ENCODE data around the gene STUM.
A peak's percentile ranks its signal among the peaks of the same experiment; 100 is the strongest.

Gene STUM

DNA sequence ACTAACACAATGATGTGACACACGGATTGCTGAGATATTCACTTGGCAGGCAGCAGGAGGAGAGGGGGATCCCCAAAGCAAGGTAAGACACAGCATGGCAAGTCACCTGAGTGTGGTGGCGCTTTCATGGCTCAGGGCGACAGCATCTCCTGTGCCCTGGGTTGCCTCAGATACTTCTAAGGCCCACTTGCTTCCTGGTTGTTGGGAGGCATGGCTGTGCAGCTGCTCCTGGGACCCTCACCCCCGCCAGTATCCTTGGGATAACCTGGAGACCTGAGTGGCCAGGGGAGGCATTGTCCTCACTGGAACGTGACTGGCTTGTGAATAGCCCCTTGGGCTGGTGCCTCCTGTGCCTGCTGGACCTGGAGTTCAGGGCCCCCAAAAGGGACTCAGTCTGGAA, 69.8 kb downstream of the STUM start:
- DNase-seq (ENCODE audit: insufficient read length, low spot score) (no peak), FAIRE-seq (no peak)

DNA sequence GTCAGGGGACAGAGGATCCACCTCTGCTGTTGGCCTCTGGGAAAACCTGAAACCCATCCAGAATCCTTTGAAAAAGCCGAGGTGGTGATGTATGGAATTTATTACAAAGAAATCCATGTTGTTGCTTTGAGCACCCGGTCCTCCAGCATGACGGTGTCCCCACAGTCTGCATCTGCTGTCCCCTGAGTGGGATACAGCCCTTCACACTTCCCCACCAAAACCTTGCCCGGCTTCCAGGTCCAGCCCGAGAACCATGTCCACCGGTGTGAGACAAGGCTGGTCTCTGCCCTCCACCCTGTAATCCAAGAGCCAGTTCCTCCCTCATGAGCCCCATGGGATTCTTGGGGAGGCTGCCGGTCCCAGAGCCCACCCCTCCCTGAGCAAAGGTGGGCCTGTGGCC, 70.5 kb downstream of the STUM start:
- FAIRE-seq (no peak), DNase-seq (ENCODE audit: insufficient read length, low spot score) (no peak)

DNA sequence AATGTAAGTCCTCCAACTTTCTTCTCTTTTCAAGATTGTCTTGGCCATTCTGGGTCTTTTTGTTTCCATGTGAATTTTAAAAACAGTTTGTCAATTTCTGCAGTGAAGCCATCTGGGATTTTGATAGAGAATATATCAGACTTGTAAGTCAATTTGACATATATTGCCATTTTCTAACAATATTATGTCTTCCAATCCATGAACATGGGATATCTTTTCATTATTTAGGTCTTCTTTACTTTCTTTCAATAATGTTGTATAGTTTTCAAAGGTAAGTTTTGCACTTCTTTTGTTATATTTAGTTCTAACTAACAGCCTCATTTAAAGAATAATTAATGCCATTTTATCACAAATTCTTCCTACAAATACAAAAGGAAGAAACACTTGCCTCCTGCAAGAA, 73.4 kb downstream of the STUM start:
- FAIRE-seq (no peak), DNase-seq (ENCODE audit: insufficient read length, low spot score) (no peak)

DNA sequence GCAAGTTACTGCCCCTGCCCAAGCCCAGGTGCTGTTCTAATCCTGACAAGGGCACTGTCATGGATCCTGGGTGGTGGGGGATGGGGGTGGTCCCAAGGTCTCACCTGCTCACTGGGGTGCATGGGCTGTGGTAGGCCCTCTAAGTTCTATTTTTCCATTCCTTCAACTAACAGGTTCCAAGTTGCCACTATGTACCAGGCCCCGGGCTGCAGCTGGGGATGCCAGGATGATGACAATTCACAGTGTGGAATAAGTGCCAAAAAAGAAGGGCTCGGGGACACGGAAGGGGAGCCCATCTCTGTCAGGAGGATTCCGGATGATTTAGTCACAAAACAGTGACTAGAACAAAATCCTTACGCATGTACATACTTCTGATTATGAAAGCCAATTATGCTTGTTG, 76.0 kb downstream of the STUM start:
- DNase-seq (ENCODE audit: insufficient read length, low spot score) (no peak), FAIRE-seq (no peak)

DNA sequence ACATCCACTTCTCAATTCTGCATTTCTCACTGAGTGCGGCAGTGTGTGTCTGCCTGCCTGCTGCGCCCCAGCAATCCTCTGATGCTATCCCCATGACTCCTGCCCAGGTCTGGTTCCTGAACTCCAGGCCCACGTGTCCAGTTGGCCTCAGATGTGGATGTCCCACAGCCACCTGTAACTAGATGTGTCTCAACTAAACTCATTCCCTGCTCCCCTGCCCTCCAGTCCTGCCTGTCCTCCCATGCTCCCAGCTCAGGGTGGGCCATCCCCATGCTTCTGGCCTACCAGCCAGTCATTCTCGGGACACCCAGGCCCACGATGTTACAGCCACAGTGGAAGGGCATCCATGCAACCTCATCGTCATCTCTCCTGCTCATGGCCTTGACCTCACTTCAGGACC, 76.8 kb downstream of the STUM start:
- FAIRE-seq, result no peak

DNA sequence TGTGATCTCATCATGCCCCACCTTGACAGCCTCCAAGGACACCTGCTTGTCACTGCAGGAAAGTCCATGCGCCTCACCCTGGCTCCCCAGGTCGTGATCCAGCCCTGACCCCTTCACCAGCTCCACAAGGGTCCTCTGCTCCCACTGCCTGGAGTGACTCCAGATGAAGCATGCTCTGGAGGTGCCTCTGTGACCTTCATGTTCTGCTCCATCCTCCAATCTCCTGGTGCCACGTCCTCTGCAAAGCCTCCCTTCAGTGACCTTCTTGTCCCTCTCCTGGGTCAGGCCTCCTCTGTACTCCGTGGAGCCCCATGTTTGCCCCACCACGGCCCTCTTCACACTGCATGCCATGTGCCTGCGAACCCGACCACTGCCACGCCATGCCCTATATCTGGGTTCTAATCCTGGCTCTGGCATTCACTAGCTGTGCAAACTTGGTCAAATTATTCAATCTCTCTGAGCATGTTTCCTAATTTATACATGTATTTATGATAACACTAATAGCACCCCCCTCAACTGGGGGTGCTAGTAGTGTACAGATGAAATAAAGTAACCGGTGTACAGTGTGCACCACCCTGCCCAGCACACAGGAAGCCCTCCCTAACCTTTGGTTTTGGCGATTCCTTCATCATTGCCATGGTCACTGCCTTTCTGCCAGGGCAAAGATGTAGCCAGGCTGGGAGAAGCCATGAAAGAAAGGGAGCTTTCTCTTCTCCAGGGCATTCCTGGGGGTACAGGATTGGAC, 77.4 kb downstream of the STUM start:
- no peak for FAIRE-seq
- DNase-seq (ENCODE audit: insufficient read length, low spot score), result no peak

More for the DNA sequence above, 76.8 kb downstream of the STUM start:
- no peak for DNase-seq (ENCODE audit: insufficient read length, low spot score)

DNA sequence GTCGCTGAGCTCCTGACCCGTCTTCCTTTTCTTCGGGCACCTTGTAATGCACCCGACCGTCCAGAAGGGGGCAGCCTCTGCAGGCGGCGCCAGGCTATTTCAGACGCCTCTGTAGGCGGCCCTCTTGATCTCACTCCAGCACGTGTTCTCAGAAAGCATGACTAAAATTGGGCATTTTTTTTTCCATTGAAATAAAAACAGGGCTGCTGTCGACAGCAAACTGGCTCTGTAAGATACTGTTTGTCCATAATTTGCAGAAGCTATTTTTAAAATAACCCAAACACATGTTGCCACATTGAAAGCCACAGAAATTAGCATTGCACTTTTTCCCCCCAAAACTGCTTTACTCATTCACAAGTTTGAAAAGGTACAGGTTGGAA, 78.0 kb downstream of the STUM start:
- DNase-seq (ENCODE audit: insufficient read length, low spot score), result peak; percentile 57

DNA sequence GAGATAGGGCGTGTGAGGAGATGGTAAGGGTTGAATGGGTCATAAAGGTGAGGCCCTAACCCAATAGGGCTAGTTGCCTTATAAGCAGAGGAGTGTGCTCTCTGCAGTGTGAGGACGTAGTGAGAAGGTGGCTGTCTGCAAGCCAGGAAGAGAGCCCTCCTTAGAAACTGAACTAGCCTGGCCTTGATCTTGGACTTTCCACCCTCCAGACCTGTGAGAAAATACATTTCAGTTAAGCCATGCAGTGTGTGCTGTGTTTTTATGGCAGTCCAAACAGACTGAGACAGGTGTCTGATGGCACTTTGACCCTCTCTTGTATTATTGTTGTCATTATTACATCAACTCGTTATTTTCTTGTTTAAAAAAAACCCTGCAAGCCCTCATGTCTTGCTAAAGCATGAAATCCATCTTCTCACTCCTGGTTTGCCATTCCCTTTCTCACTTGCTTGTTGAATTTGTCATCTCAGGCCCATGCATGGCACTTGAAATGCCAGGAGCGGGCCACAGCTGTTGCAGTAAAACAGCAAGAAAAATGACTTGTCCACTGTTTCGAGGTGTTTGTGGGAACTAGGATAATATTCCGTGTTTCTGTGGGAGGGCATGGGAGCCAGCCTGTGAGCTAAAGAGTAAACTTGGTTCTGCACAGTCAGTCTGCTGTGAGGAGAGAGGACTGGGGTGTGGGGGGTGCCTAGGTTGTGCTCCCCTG, 78.6 kb downstream of the STUM start:
- DNase-seq (ENCODE audit: insufficient read length, low spot score), result no peak
- no peak for FAIRE-seq

More for the DNA sequence above, 78.0 kb downstream of the STUM start:
- peak; percentile 78 for FAIRE-seq

DNA sequence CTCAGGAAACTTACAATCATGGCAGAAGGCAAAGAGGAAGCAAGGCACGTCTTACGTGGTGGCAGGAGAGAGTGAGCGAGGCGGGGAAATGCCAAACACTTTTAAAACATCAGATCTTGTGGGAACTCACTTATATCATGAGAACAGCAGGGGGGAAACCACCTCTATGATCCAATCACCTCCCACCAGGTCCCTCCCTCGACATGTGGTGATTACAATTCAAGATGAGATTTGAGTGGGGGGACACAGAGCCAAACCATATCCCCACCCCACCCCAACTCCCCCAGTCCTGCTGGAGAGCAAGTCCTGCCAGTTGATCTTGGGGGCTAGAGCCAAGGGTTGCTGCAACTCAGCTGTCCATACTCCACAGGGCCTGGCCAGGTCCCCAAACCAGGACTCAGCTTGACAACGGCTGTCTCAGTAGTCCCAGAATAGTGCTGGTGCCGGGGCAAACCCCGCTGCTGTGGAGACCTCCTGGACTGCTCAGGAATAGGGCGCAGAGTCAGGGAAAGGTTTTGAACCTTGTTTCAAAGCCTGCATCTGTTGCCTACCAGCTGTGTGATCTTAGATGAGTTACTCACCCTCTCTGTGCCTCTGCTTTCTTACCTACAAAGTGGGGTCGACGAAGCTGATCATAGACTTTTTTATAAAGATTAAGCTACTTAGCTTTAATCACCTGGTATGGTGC, 79.5 kb downstream of the STUM start:
- DNase-seq (ENCODE audit: insufficient read length, low spot score), result no peak
- no peak for FAIRE-seq

DNA sequence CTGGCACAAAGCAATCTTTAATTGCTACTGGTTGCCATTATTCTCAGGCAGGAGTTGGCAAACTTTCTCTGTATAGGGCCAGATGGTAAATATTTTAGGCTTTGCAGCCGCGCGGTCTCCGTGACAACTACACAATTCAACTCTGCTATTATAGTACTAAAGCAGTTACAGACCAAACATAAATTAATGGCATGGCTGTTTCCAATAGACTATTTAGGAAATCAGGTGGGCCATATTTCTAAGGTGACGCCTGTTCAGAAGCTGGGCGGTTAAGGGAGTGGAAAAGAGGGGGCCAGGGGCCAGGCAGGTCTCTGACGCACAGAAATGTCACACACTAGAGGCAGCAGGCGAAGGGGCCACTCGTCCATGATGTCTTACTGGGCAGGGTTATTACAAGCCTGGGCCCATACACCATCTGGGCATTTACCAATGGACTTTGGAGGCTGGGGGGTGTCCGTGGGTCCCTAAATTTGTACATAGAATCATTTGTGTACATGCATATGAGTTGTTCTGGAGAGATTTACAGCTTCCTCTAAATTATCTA, 80.1 kb downstream of the STUM start:
- DNase-seq (ENCODE audit: insufficient read length, low spot score) (no peak), FAIRE-seq (no peak)

DNA sequence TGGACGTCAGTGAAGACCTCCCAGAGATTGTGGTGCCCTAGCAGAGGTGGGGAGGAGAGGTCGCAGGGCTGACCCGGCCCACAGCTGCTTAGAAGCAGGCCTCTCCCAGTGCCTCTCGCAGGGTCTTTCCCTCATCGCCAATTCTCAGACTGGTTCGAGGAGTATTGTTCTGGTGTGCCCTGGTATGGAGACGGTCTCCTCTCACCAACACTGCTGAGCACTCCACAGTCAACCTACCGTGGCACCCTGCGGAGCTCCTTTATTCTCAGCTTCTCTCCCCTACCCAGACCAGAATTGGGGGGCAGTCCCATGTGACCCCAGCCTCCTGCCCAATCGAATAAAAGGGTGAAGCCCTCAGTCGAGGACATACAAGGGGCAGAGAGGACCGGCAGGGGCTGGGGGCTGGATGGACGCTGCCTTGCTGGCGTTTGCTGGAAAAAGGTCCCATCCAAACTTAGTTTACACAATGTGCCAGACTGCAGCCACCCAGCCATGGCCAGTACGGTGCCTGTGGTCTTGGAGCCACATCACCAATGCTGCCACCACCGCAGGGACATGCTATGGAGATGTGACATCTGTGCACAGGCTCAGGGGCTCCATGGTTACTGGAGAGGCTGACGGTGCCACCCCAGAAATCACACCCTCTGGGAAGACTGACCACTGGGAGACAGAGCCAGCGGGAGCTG, 80.8 kb downstream of the STUM start:
- DNase-seq (ENCODE audit: insufficient read length, low spot score) (no peak), FAIRE-seq (no peak)

DNA sequence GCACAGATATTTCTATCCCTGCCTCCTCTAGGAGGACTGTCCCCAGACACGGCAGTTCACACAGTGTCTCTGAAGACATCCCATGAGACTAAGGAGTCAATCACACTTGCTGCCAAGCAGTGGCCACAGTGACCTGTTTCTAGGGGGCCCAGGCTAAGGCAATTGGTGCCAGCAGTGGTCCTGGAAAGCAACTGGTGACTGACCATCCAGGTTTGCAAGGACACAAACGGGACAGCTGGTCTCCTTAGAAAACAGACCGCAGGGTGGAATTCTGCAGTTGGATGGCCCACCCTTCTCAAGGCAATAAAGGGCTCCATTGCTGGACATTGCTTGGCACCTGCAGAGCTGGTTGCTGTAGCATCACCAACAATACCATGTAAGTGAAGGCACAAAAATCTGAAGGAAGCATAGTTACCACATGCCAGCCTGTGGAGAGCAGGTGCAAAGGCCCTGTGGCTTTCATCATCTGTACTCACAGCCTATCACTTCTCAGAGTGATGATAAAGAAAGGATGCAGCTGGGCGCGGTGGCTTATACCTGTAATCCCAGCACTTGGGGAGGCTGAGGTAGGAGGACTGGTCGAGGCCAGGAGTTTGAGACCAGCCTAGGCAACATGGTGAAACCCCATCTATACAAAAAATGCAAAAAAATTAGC, 81.5 kb downstream of the STUM start:
- FAIRE-seq, result no peak

DNA sequence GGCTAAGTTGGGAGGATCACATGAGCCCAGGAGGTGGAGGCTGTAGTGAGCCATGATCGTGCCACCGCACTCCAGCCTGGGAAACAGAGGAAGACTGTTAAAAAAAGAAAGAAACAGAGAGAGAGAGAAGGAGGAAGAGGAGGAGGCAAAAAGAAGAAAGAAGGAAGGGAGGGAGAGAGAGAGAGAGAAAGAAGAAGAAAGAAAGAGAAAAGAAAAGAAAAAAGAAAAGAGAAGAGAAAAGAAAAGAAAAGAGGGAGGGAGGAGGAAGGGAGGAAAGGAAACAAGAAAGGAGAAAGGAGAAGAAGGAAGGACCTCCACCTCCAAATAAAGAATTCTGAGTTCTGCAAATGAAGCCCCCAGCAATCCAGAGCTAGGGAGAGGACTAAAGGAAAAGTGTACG, 82.0 kb downstream of the STUM start:
- FAIRE-seq (no peak), DNase-seq (ENCODE audit: insufficient read length, low spot score) (no peak)

More for the DNA sequence above, 81.5 kb downstream of the STUM start:
- no peak for DNase-seq (ENCODE audit: insufficient read length, low spot score)

DNA sequence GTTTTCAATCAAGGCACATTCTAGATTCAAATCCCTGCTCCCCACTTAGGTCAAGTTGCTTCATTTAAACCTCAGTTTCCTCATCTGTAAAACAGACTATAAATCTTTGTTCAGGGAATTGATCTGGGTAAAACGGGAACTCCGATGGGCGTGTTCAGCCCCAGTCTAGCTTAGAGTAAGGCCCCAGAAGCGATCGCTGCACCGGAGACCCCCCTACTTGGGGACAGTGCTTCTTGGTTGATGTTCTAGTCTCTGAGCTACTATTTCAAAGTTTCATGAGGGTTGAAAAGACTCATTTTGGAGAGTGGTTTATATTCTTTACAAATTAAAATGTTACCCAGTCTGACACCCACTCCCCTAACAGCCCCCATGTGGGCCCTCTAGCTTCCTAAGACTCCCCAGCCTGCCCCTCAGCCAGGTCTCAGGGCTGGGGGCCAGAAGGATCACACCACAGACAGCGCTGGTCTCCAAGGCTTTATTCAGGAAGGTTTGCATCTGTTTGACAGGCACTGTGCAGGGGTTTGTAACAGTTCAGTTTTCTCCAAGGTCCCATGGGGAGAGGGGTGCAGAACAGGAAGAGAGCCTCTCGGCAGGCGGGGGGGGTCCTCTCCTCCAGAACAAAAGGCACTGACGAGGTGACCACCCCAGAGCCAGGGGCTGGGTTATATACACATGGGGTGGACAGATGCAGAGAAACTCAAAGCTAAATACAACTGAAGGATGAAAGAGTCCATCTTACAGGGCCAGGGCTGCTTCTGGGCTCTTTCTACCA, 82.9 kb downstream of the STUM start:
- no peak for FAIRE-seq
- DNase-seq (ENCODE audit: insufficient read length, low spot score), result no peak

DNA sequence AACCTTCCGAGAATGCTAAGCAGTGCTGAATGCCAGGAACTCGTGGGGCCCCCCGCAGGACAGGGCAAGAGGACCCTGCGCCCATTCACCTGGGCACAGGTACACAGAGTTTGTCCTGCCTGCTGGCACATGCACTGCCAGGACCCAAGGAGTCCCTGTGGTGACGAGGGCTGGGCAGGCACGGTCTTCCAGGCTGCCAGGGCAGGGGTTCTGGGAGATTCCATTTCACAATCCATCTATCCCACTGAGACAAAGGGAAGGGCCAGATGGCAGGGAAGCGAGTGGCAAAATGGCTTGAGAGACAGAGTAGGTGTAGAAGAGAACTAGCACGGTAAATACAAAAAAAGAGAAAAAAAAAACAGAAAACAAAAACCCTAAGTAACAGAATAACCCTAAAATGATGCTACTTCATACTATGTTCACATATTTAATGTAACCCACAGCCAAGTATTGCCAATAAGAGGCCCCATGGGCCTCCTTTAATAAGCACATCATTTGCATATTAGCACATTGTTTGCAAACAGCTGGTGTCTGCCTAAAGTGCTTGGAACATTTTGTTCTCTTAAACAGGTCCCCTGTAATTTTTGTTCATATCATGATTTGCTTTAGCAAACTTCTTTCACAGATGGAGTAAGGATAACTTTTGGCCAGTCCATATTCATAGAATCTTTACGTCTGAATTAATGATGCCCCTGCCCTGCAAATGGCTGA, 83.8 kb downstream of the STUM start:
- FAIRE-seq, result no peak

DNA sequence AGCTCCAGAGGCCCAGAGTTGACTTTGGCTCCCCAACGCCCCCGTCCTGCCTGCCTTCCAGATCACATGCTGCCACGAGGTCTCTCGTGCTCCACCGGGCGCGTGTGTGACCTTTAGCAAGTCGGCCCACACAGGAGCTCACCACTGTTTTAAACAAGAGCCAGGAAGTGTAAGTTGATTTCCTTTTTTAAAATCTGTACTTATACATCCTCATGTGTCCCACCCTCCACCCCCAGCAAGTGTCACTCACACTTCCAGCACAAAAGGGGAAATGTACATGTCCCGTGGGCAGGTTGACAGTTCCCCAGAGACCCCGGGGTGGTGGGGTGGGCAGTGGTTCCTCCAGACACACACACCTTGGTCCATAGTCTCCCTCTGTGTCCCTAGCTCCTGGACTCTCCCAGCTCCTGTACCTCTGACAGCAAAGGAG, 84.4 kb downstream of the STUM start:
- FAIRE-seq (no peak), DNase-seq (ENCODE audit: insufficient read length, low spot score) (no peak)

More for the DNA sequence above, 83.8 kb downstream of the STUM start:
- DNase-seq (ENCODE audit: insufficient read length, low spot score), result no peak

DNA sequence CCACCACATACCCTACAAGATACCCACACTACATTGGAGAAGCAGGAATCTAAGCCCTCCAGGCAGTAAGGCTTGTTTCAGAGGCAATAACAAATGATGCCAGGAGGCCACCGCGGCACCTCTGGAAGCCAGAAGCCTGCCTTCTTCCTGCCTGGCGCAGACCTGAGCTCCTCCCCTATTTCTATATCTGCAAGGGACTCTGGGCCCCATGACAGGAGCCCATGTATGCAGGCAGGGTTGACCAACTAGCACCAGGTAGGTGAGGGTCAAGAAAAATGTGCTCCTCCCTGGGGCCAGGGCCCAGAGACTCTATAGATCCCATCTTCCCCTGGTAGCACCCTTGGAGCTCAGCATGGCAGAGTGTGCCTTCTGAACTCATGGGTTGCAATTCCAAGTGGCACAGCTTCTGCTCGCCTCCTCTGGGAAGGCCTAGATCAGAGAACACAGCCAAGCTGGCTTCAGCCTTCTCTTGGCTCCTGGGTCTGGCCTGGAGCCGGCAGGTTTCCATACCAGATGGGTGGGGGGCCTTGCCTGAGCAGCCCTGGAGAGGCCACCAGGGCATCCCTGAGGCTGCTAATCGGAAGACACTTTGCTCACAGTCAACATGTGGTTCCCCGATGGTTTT, 85.1 kb downstream of the STUM start:
- peak; percentile 4 for FAIRE-seq
- DNase-seq (ENCODE audit: insufficient read length, low spot score), result no peak

DNA sequence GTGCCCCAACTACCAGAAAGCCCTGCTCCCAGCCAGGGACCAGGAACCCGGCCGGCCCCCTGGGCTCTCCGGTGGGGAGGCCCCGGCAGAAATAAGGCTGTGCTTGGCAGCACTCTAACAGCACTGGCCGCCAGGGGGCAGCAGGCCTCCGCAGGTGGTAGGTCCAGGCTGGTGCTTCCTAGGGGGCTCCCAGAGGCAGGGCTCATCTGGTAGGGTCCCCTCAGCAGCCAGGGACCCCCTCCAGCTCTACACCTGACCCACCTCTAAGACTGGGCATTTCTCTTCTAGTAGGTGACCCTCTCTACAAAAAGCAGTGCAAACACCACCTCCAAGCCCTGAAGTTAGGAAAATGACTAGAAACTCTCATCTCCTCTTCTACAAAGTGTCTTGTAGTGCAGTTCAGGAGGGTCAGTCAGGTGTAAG, 85.6 kb downstream of the STUM start:
- DNase-seq (ENCODE audit: insufficient read length, low spot score) (peak; percentile 71), FAIRE-seq (peak; percentile 70)

All from GM19239 (cell line).